HepG2 (cell line): ENCODE measurements around the gene AGAP1. TPM values are rescaled to one million over a fixed set of nuclear protein-coding genes. Genes with fewer than 3 reads are reported as not detected.

Experiments used
- AGO1 ChIP-seq: fragments of 200-400 bp; formaldehyde crosslinking; IDR thresholded peaks from 2 replicates; pipeline ENCODE4 v1.6.1; 2017; ENCODE audit warnings: mild to moderate bottlenecking, low read depth, low read length, moderate library complexity; ENCODE audit not compliant: poor library complexity, severe bottlenecking
- ATM ChIP-seq: fragments of 450-650 bp; IDR thresholded peaks from 2 replicates; pipeline ENCODE4 v1.7.1; 2017; ENCODE audit warnings: mild to moderate bottlenecking, borderline replicate concordance
- BHLHE40 ChIP-seq: IDR thresholded peaks from 2 replicates; pipeline ENCODE4 v1.6.1; 2011; ENCODE audit warnings: low read length, improper control_type of control experiment
- CREM ChIP-seq, 2 experiments: sonication (generic) in 1 of 2; formaldehyde crosslinking in 1 of 2; IDR thresholded peaks; 2 replicates each; pipeline versions ENCODE4 v1.4.0 to v1.6.1; 2016 to 2020; ENCODE audit warnings: antibody characterized with exemption in 1 of 2, mild to moderate bottlenecking in 1 of 2, missing genetic modification reagents in 1 of 2
- FOXK2 ChIP-seq: fragments of 450-650 bp; IDR thresholded peaks from 2 replicates; pipeline ENCODE4 v1.6.1; 2016
- GTF3A ChIP-seq: sonication (generic); formaldehyde crosslinking; conservative IDR thresholded peaks from 2 replicates; pipeline ENCODE4 v1.4.0; 2020; ENCODE audit warnings: mild to moderate bottlenecking, missing genetic modification reagents
- KLF13 ChIP-seq: sonication (generic); formaldehyde crosslinking; IDR thresholded peaks from 2 replicates; pipeline ENCODE4 v1.4.0; 2020; ENCODE audit warnings: mild to moderate bottlenecking, missing genetic modification reagents
- MIXL1 ChIP-seq: IDR thresholded peaks from 2 replicates; pipeline ENCODE4 v1.6.1; 2016
- MTF1 ChIP-seq: sonication (generic); formaldehyde crosslinking; IDR thresholded peaks from 2 replicates; pipeline ENCODE4 v1.5.0; 2020; ENCODE audit warnings: missing genetic modification reagents
- NFIB ChIP-seq: sonication (generic); formaldehyde crosslinking; IDR thresholded peaks from 2 replicates; pipeline ENCODE4 v1.9.0; 2021; ENCODE audit warnings: missing genetic modification reagents, mild to moderate bottlenecking, borderline replicate concordance
- PAF1 ChIP-seq: IDR thresholded peaks from 2 replicates; pipeline ENCODE4 v1.6.1; 2016; ENCODE audit warnings: missing genetic modification reagents, missing compliant biosample characterization
- SNRNP70 ChIP-seq: fragments of 200-400 bp; formaldehyde crosslinking; IDR thresholded peaks from 2 replicates; pipeline ENCODE4 v1.6.1; 2017; ENCODE audit warnings: mild to moderate bottlenecking, low read depth, low read length, moderate library complexity
- YY1 ChIP-seq: IDR thresholded peaks from 2 replicates; pipeline ENCODE4 v1.6.1; 2011; ENCODE audit warnings: low read length, low read depth, moderate library complexity, mild to moderate bottlenecking; ENCODE audit not compliant: insufficient read depth, insufficient replicate concordance
- ZBTB1 ChIP-seq: sonication (generic); formaldehyde crosslinking; IDR thresholded peaks from 2 replicates; pipeline ENCODE4 v1.4.0; 2020; ENCODE audit warnings: missing genetic modification reagents, borderline replicate concordance
- ZFY ChIP-seq: sonication (generic); formaldehyde crosslinking; IDR thresholded peaks from 2 replicates; pipeline ENCODE4 v1.4.0; 2020; ENCODE audit warnings: missing genetic modification reagents
- ZMYM4 ChIP-seq: sonication (generic); formaldehyde crosslinking; IDR thresholded peaks from 2 replicates; pipeline ENCODE4 v1.8.1; 2023; ENCODE audit warnings: mild to moderate bottlenecking, missing genetic modification reagents
- ZNF136 ChIP-seq: sonication (generic); formaldehyde crosslinking; IDR thresholded peaks from 2 replicates; pipeline ENCODE4 v1.8.1; 2022; ENCODE audit warnings: low read depth, mild to moderate bottlenecking, moderate library complexity, missing genetic modification reagents
- ZNF225 ChIP-seq: sonication (generic); formaldehyde crosslinking; IDR thresholded peaks from 2 replicates; pipeline ENCODE4 v1.4.0; 2020; ENCODE audit warnings: mild to moderate bottlenecking, missing genetic modification reagents
- ZNF260 ChIP-seq: sonication (generic); formaldehyde crosslinking; IDR thresholded peaks from 2 replicates; pipeline ENCODE4 v1.4.0; 2020; ENCODE audit warnings: missing genetic modification reagents, low read depth, mild to moderate bottlenecking, borderline replicate concordance
- ZNF543 ChIP-seq: sonication (generic); formaldehyde crosslinking; IDR thresholded peaks from 2 replicates; pipeline ENCODE4 v1.4.0; 2020; ENCODE audit warnings: mild to moderate bottlenecking, missing genetic modification reagents
- ZNF556 ChIP-seq: sonication (generic); formaldehyde crosslinking; IDR thresholded peaks from 2 replicates; pipeline ENCODE4 v1.4.0; 2020; ENCODE audit warnings: mild to moderate bottlenecking, missing genetic modification reagents, borderline replicate concordance
- ZNF563 ChIP-seq: sonication (generic); formaldehyde crosslinking; IDR thresholded peaks from 2 replicates; pipeline ENCODE4 v1.8.0; 2022; ENCODE audit warnings: mild to moderate bottlenecking, moderate library complexity, missing genetic modification reagents
- ZNF672 ChIP-seq: sonication (generic); formaldehyde crosslinking; IDR thresholded peaks from 2 replicates; pipeline ENCODE4 v1.8.1; 2022; ENCODE audit warnings: missing genetic modification reagents
- ZNF746 ChIP-seq: sonication (generic); formaldehyde crosslinking; IDR thresholded peaks from 2 replicates; pipeline ENCODE4 v1.8.0; 2022; ENCODE audit warnings: mild to moderate bottlenecking, missing genetic modification reagents
- ZNF770 ChIP-seq: sonication (generic); formaldehyde crosslinking; IDR thresholded peaks from 2 replicates; pipeline ENCODE4 v1.5.0; 2020; ENCODE audit warnings: mild to moderate bottlenecking, missing genetic modification reagents
- ZNF83 ChIP-seq: sonication (generic); formaldehyde crosslinking; IDR thresholded peaks from 2 replicates; pipeline ENCODE4 v1.4.0; 2020; ENCODE audit warnings: missing genetic modification reagents, mild to moderate bottlenecking, borderline replicate concordance
- polyA plus RNA-seq, 8 experiments: library from polyadenylated mRNA; depleted of rRNA in 3 of 8; stranded (reverse) in 7 of 8; unstranded in 1 of 8; fragments of >200 nt; fragmentation: Illumina TruSeq in 4 of 8; extraction: Trizol in 4 of 8; gene quantifications; 2 replicates each; pipeline versions ENCODE4 v1.2.1 to v1.2.3, GENCODE V29; 2011 to 2016; ENCODE audit warnings: low read depth in 4 of 8, missing spikeins in 1 of 8, mixed read lengths in 1 of 8; ENCODE audit not compliant: insufficient read depth in 1 of 8
- total RNA-seq, 5 experiments: library from RNA; depleted of rRNA; stranded (reverse); fragments of >200 nt; fragmentation: Illumina TruSeq; extraction: Trizol; gene quantifications; 2 replicates each; pipeline ENCODE4 v1.2.3, GENCODE V29; 2016; ENCODE audit warnings: low read depth in 1 of 5
- TF ChIP-seq, protein P1 (sequence below), 2 experiments: sonication (generic) in 1 of 2; formaldehyde crosslinking in 1 of 2; IDR thresholded peaks; 2 replicates each; pipeline versions ENCODE4 v1.5.1 to v1.6.1; 2011 to 2020; ENCODE audit warnings: borderline replicate concordance in 1 of 2, low read depth in 1 of 2, low read length in 1 of 2, mild to moderate bottlenecking in 1 of 2, missing genetic modification reagents in 1 of 2, moderate library complexity in 1 of 2
- TF ChIP-seq, protein P2 (sequence below): sonication (generic); formaldehyde crosslinking; IDR thresholded peaks from 2 replicates; pipeline ENCODE4 v1.9.0; 2021; ENCODE audit warnings: missing genetic modification reagents, borderline replicate concordance

AGAP1 gene
- total and polyA plus RNA-seq, 2 of the 13 experiments (the other 11 are each of a cell fraction or from before 2014, with no cell fraction given) = 21.2 to 32.7 TPM

DNA sequence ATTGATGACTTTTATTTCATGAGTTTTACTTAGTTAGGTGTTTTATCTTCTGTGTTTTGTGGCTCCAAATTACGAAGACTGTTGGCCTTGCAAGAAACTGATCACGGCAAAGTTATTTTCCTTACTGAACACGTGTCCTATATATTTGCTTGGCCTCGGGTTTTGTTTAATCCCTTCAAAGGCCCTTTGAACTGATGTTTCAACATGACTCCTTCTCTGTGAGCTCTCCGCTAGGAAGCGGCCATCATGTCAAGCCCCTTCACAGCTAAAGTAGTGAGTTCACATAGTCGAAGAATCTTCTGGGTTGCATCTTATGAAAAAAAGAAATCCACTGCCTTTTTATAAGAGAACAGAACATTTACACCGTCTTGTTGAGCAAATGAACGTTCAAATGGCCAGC lies 515.0 kb downstream of the AGAP1 start (continued):
- TF ChIP-seq ZNF746 (no peak), MIXL1 (CRISPR knock-in tag) (no peak), ZNF136 (no peak), NFIB (CRISPR knock-in tag) (no peak), ZNF770 (CRISPR knock-in tag) (no peak), YY1 (peak; percentile 30), GTF3A (CRISPR knock-in tag) (no peak), SNRNP70 (no peak), KLF13 (CRISPR knock-in tag) (no peak), ZNF563 (CRISPR knock-in tag) (no peak), ZNF260 (no peak), FOXK2 (no peak), ZMYM4 (CRISPR knock-in tag) (peak; percentile 94), CREM (IDR thresholded peaks at IDR 0.05) (no peak), CREM (CRISPR knock-in tag; IDR thresholded peaks at IDR 0.05) (no peak), BHLHE40 (peak; percentile 51; the same call in 1 of the 2 replicates), MTF1 (CRISPR knock-in tag) (no peak), ZBTB1 (CRISPR knock-in tag) (no peak), ZNF225 (CRISPR knock-in tag) (no peak), ZNF556 (CRISPR knock-in tag) (0 out of 2 replicates have a peak, but pooled peaks have one; percentile 44), ATM (no peak), ZNF83 (CRISPR knock-in tag) (no peak), ZNF672 (CRISPR knock-in tag) (no peak), ZFY (no peak), AGO1 (no peak), ZNF543 (no peak), PAF1 (CRISPR knock-in tag) (no peak)
- TF ChIP-seq, protein P1, sequence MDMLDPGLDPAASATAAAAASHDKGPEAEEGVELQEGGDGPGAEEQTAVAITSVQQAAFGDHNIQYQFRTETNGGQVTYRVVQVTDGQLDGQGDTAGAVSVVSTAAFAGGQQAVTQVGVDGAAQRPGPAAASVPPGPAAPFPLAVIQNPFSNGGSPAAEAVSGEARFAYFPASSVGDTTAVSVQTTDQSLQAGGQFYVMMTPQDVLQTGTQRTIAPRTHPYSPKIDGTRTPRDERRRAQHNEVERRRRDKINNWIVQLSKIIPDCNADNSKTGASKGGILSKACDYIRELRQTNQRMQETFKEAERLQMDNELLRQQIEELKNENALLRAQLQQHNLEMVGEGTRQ (IDR thresholded peaks at IDR 0.05; ENCODE audit: low read depth, low read length) = peak; percentile 48; the same call in 1 of the 2 replicates
- TF ChIP-seq, protein P1 (CRISPR knock-in tag; IDR thresholded peaks at IDR 0.05; ENCODE audit: borderline replicate concordance) = peak; percentile 50; the same call in 1 of the 2 replicates
- TF ChIP-seq, protein P2, sequence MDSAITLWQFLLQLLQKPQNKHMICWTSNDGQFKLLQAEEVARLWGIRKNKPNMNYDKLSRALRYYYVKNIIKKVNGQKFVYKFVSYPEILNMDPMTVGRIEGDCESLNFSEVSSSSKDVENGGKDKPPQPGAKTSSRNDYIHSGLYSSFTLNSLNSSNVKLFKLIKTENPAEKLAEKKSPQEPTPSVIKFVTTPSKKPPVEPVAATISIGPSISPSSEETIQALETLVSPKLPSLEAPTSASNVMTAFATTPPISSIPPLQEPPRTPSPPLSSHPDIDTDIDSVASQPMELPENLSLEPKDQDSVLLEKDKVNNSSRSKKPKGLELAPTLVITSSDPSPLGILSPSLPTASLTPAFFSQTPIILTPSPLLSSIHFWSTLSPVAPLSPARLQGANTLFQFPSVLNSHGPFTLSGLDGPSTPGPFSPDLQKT (CRISPR knock-in tag) = no peak
